Aorta (tissue), 5 donors: ENCODE results near the gene NCF2. TPM values are rescaled to one million over a fixed set of nuclear protein-coding genes. Genes with fewer than 3 reads are reported as not detected.
A peak's percentile ranks its signal among the peaks of the same experiment; 100 is the strongest.

ENCODE experiments used
- ATAC-seq: fragments of 200-7000 bp; cut with Tn5 transposase; one replicate; pipeline ENCODE4 v1.9.1; 2022; ENCODE audit warnings: moderate library complexity; ENCODE audit not compliant: low FRiP score
- DNase-seq, 2 donors: peaks; one replicate each; pipeline ENCODE4 v3.0.0-alpha.2; 2020
- H3K27ac ChIP-seq, 2 donors: one replicate each; pipeline ENCODE4 v1.5.1; 2013; ENCODE audit warnings: low read length in 2 of 2, mild to moderate bottlenecking in 2 of 2, moderate library complexity in 2 of 2, control low read depth in 1 of 2, inconsistent platforms in 1 of 2, low read depth in 1 of 2
- H3K27me3 ChIP-seq, 2 donors: one replicate each; pipeline ENCODE4 v1.6.1; 2013; ENCODE audit warnings: control low read depth in 1 of 2, low read length in 1 of 2, mild to moderate bottlenecking in 1 of 2, moderate library complexity in 1 of 2; ENCODE audit not compliant: insufficient read depth in 2 of 2, control insufficient read depth in 1 of 2
- H3K36me3 ChIP-seq, 2 donors: one replicate each; pipeline ENCODE4 v1.6.1; 2013; ENCODE audit warnings: control low read depth in 1 of 2, low read length in 1 of 2, mild to moderate bottlenecking in 1 of 2; ENCODE audit not compliant: insufficient read depth in 2 of 2, control insufficient read depth in 1 of 2
- H3K4me1 ChIP-seq, 2 donors: one replicate each; pipeline ENCODE4 v1.6.1; 2013; ENCODE audit warnings: low read length in 2 of 2, control low read depth in 1 of 2, mild to moderate bottlenecking in 1 of 2, moderate library complexity in 1 of 2; ENCODE audit not compliant: insufficient read depth in 2 of 2, control insufficient read depth in 1 of 2
- H3K4me3 ChIP-seq, 2 donors: one replicate each; pipeline ENCODE4 v1.5.1; 2013; ENCODE audit warnings: low read length in 2 of 2, control low read depth in 1 of 2, mild to moderate bottlenecking in 1 of 2
- H3K9me3 ChIP-seq: one replicate; pipeline ENCODE4 v1.6.1; 2013; ENCODE audit warnings: mild to moderate bottlenecking, low read length; ENCODE audit not compliant: control insufficient read depth
- WGBS, 2 donors: extraction: QIAGEN DNeasy Blood & Tissue Kit; methylation state at CpG; one replicate each; pipeline ENCODE4 v1.1.7; 2013; 5-methylcytosine and 5-hydroxymethylcytosine counted together
- intact Hi-C, 2 donors: fragments of 100-400 bp; cut with DNase I; formaldehyde crosslinking; loops; one replicate each; pipeline versions ENCODE4 v1.14.2 to v1.15.0; 2022
- polyA plus RNA-seq, 2 donors: library from polyadenylated mRNA; stranded (reverse); fragments of 200-250 nt; gene quantifications; one replicate each; pipeline ENCODE4 v1.2.3, GENCODE V29; 2013
- total RNA-seq, 2 donors: library from RNA; stranded (reverse); fragmentation: NEBNext Ultra II Directional; extraction: Animal tissue kit (Norgen Biotek cat#: 25700); gene quantifications; one replicate each; pipeline ENCODE4 v1.2.1, GENCODE V29; 2021
- donor health status: healthy with polysubstance abuse.
- donor health status: Bipolar disorder and iron deficiency.
- donor health status: DM: no; HTN: no; CAD: no.
- donor health status: DM: no; HTN: no; CAD: no.
- donor health status: DM: yes; HTN: yes; CAD: no.

The NCF2 gene
- total and polyA plus RNA-seq, 4 donors = 2.2 to 28.0 (median 18.4) TPM

GRCh38 chr1:183571678-183572268 is 18.5 kb downstream of the NCF2 start:
- intact Hi-C loops = no loop called here
- ATAC-seq (no peak), DNase-seq (no peak)
- no peaks in the 10 kb centered on the region for H3K9me3 ChIP-seq
- peaks cover 0 to 3% of the 10 kb centered on the region in 2 donors for H3K4me1 ChIP-seq
- no peak overlapping the region for H3K27ac ChIP-seq
- H3K4me3 ChIP-seq = no peak overlapping the region
- WGBS, 2 donors = 61 to 67% methylated on average over 4 of the region's 4 CpGs
- no peaks in the 10 kb centered on the region for H3K36me3 ChIP-seq
- no peaks in the 10 kb centered on the region for H3K27me3 ChIP-seq

DNA sequence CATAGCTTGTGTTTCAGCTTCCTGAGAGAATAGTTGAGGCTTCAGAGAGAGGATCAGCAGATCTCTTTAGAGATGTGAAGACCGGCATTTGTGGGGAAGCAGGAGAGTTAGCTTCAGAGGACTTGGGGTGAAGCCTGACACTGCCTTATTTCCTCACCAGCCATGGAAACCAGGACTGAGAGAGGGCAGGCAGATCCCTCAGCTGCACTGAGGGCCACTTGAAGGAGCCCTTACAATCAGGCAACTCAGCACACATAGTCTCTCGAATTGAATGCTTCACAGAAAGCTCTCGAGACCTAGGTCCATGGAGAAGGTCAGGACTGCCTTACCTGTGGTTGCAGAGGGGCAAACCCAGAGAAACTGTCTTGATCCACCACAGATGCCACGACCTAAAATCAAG is 19.8 kb downstream of the NCF2 start:
- Histone ChIP-seq H3K27ac (no peak overlapping the region), H3K36me3 (no peaks in the 10 kb centered on the region), H3K27me3 (no peaks in the 10 kb centered on the region), H3K9me3 (no peaks in the 10 kb centered on the region), H3K4me1 (no peaks in the 10 kb centered on the region), H3K4me3 (no peak overlapping the region)
- intact Hi-C loops = no loop called here
- 89 to 91% methylated on average over 4 of the region's 4 CpGs for WGBS, 2 donors
- no peak for ATAC-seq
- DNase-seq = no peak

- no peak overlapping the region for H3K4me3 ChIP-seq
- H3K36me3 ChIP-seq = no peaks in the 10 kb centered on the region
- 90 to 100% methylated on average over 3 of the region's 3 CpGs for WGBS, 2 donors
- no peak for ATAC-seq
- H3K9me3 ChIP-seq = no peaks in the 10 kb centered on the region
- H3K27me3 ChIP-seq = no peaks in the 10 kb centered on the region
- DNase-seq = no peak
- no peak overlapping the region for H3K27ac ChIP-seq
- no peaks in the 10 kb centered on the region for H3K4me1 ChIP-seq
- intact Hi-C loops = no loop called here
These were observed 20.5 kb downstream of the NCF2 start for GRCh38 chr1:183569801-183570200.

DNA sequence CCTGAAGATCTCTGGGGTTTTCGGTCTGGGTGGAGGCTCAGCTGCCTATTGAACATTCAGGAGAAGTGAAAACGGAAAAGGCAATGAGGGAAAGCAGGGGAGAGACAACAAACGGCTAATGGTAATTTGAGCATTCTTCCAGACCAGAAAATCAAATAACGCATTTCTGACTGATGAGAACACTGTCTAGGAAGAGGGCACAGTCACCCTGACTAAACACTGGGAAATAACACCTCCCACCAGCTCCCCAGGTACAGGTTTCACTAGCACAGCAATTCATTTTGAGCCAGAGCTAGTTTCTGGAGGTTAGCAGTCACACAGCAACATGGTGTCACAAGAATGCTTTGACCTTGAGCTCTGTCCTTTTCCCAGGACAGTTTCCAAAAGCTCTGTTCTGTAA is 21.1 kb downstream of the NCF2 start:
- no peak overlapping the region for H3K27ac ChIP-seq
- no peaks in the 10 kb centered on the region for H3K9me3 ChIP-seq
- 62 to 76% methylated on average over 4 of the region's 4 CpGs for WGBS, 2 donors
- DNase-seq (no peak), ATAC-seq (no peak)
- no peaks in the 10 kb centered on the region for H3K4me1 ChIP-seq
- intact Hi-C loops = no loop called here
- no peaks in the 10 kb centered on the region for H3K27me3 ChIP-seq
- H3K36me3 ChIP-seq = no peaks in the 10 kb centered on the region
- H3K4me3 ChIP-seq = no peak overlapping the region

DNA sequence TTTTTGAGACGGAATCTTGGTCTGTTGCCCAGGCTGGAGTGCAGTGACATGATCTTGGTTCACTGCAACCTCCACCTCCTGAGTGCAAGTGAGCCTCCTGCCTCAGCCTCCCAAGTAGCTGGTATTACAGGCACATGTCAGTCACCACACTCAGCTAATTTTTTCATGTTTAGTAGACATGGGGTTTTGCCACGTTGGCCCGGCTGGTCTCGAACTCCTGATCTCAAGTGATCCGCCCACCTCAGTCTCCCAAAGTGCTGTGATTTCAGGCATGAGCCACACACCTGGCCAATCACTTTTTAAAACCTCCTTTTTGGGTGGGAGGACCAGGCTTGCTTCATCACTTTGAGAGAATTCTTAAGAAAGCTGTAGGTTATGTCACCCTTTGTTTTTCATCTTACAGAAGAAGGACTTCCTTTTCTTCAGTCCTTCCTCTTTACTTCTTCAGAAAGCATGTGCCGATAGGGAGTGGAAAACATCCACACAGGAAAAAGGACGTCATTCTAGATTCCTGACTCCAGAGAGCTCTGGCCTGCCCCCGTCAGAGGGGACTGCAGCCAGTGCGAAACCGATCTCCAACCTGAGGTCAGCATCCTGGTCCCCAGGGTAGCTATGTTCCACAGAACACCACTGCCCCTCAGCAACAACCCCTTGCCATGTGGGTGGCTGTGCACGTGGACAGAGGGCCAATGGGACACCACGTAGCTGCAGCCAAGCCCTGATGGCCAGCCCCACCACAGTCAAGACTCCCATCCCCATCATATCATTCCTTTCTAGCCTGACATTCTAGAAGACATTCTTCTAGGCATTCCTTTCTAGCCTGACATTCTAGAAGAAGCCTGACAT is 21.9 kb downstream of the NCF2 start:
- intact Hi-C loops = no loop called here
- Histone ChIP-seq H3K27ac (no peak overlapping the region), H3K4me3 (no peak overlapping the region), H3K27me3 (no peaks in the 10 kb centered on the region), H3K4me1 (no peaks in the 10 kb centered on the region), H3K36me3 (no peaks in the 10 kb centered on the region), H3K9me3 (no peaks in the 10 kb centered on the region)
- peak; percentile 50 for ATAC-seq
- 60 to 72% methylated on average over 12 of the region's 12 CpGs for WGBS, 2 donors
- peak in 1 of 2 donors; percentile 80 for DNase-seq

- Histone ChIP-seq H3K36me3 (no peaks in the 10 kb centered on the region), H3K27ac (no peak overlapping the region)
- peak; percentile 66 for ATAC-seq
These were observed 22.7 kb downstream of the NCF2 start for GRCh38 chr1:183567584-183567983.

DNA sequence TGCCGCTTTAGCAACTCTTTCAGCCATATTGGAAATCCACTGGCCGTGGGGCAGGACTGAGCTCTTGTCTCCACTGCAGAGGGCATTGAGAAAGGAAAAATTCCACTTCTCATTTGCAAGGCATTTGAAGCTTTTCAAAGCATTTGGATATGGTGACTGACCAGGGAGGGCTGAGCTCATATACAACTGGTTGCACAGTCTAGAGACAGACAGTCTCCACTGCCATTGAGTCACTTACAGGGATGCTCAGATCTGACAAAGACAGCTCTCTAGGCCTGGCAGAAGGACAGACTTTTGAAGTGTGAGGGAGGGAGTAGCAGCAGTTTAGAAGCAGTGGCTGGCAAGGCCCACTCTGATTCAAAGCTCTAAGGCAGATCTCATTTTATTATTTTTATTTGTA is 24.2 kb downstream of the NCF2 start:
- no peaks in the 10 kb centered on the region for H3K27me3 ChIP-seq
- H3K27ac ChIP-seq = no peak overlapping the region
- no peaks in the 10 kb centered on the region for H3K4me1 ChIP-seq
- H3K36me3 ChIP-seq = no peaks in the 10 kb centered on the region
- ATAC-seq = no peak
- no peak for DNase-seq
- H3K9me3 ChIP-seq = no peaks in the 10 kb centered on the region
- intact Hi-C loops = no loop called here
- no peak overlapping the region for H3K4me3 ChIP-seq
- 96 to 97% methylated on average over 2 of the region's 2 CpGs for WGBS, 2 donors

More at GRCh38 chr1:183567584-183567983, 22.7 kb downstream of the NCF2 start:
- H3K27me3 ChIP-seq = no peaks in the 10 kb centered on the region
- WGBS, 2 donors = 35% methylated on average over 5 of the region's 5 CpGs
- H3K9me3 ChIP-seq = no peaks in the 10 kb centered on the region
- no peak overlapping the region for H3K4me3 ChIP-seq
- DNase-seq = peak in 1 of 2 donors; percentile 84
- intact Hi-C loops = no loop called here
- no peaks in the 10 kb centered on the region for H3K4me1 ChIP-seq

GRCh38 chr1:183565261-183565660 is 25.0 kb downstream of the NCF2 start:
- ATAC-seq = no peak
- H3K4me1 ChIP-seq = no peaks in the 10 kb centered on the region
- no peaks in the 10 kb centered on the region for H3K9me3 ChIP-seq

DNA sequence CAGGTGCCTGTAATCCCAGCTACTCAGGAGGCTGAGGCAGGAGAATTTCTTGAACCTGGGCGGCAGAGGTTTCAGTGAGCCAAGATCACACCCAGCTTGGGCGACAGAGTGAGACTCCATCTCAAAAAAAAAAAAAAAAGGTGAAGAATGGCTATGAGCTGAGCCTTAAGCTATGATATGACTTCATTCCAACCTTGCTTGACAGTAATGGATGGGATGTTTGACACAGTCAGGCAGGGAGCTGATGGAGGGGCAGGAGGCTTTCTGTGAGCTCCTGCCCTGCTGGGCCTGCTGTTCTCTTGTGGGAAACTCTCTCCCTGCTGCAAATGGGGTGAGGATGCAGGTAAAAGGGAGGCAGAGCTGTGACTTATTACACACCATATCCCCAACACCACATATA is 27.6 kb downstream of the NCF2 start:
- no peak for DNase-seq
- Histone ChIP-seq H3K4me3 (no peak overlapping the region), H3K4me1 (no peaks in the 10 kb centered on the region), H3K36me3 (no peaks in the 10 kb centered on the region), H3K27me3 (no peaks in the 10 kb centered on the region), H3K27ac (no peak overlapping the region), H3K9me3 (no peaks in the 10 kb centered on the region)
- intact Hi-C loops = no loop called here
- ATAC-seq = no peak
- 18 to 37% methylated on average over 2 of the region's 2 CpGs for WGBS, 2 donors

More at GRCh38 chr1:183565261-183565660, 25.0 kb downstream of the NCF2 start:
- Histone ChIP-seq H3K4me3 (no peak overlapping the region), H3K36me3 (no peaks in the 10 kb centered on the region), H3K27me3 (no peaks in the 10 kb centered on the region), H3K27ac (no peak overlapping the region)
- no peak for DNase-seq
- intact Hi-C loops = no loop called here
- WGBS, 2 donors = 69% methylated on average over 4 of the region's 4 CpGs
